Activated CD8-positive, alpha-beta memory T cell treated with anti-CD3 and anti-CD28 coated beads, Interleukin-2, amount 50 U/mL, for 1 hour (primary cell): ENCODE results near the gene BAIAP2.

ENCODE experiments used
- DNase-seq: peaks from one replicate; pipeline ENCODE4 v3.0.0-alpha.2; 2020; ENCODE audit errors: extremely low read depth

Gene BAIAP2

GRCh38 chr17:81126281-81127132 lies 91.6 kb downstream of the BAIAP2 start:
- no peak for DNase-seq

DNA sequence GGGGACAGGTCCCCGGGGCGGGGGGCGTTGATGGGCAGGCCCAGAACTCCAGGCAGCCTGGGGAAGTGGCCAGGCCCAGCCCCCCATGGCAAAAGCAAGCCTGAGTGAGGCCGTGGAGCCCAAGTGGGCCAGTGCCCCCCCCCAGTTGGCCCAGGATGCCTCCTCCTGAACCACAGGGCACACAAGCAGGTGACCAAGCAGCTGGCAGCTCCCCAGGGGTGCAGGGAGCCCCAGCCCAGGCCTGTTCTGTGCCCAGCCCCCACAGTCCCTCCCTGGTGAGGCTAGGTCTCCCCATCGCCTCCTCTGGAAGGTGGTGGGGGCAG lies 92.1 kb downstream of the BAIAP2 start:
- DNase-seq = no peak

- DNase-seq = no peak
These were observed 92.7 kb downstream of the BAIAP2 start for GRCh38 chr17:81127526-81128177.

GRCh38 chr17:81128338-81128737 lies 93.4 kb downstream of the BAIAP2 start:
- no peak for DNase-seq

- no peak for DNase-seq
These were observed 93.8 kb downstream of the BAIAP2 start for GRCh38 chr17:81128774-81129173.

- no peak for DNase-seq
These were observed 94.3 kb downstream of the BAIAP2 start for GRCh38 chr17:81129289-81129688.

DNA sequence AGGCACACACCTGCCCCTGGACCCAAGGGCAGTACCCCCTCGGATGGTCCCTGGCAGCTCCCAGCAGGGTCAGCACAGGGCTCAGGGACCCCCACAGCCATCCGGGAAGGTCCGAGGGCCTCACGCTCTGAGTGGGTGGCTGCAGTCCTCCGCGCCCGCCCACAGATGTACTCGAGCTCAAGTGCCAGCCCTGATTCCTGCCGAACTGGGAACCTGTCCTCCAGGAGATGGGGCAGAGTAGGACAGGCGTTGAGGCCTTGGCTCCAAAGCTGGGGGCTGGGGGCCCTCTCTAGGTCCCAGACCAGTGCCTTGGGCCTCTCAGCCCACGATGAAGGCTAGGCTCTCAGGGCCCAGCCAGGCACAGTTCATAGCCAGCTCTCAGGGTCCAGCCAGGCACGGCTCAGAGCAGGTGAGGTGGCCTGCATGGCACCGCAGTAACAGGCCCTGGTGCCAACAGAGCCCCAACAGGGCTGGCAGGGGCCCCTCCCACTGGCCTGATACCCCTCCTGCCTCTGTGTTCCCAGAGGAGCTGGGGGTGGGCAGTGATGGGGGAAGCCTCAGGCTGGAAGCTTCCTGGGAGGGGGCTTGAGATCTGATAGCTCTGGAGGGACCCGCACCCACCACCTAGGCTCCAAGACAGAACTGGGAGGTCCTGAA lies 94.9 kb downstream of the BAIAP2 start:
- DNase-seq = no peak

GRCh38 chr17:81130385-81131361 lies 95.7 kb downstream of the BAIAP2 start:
- DNase-seq = no peak

DNA sequence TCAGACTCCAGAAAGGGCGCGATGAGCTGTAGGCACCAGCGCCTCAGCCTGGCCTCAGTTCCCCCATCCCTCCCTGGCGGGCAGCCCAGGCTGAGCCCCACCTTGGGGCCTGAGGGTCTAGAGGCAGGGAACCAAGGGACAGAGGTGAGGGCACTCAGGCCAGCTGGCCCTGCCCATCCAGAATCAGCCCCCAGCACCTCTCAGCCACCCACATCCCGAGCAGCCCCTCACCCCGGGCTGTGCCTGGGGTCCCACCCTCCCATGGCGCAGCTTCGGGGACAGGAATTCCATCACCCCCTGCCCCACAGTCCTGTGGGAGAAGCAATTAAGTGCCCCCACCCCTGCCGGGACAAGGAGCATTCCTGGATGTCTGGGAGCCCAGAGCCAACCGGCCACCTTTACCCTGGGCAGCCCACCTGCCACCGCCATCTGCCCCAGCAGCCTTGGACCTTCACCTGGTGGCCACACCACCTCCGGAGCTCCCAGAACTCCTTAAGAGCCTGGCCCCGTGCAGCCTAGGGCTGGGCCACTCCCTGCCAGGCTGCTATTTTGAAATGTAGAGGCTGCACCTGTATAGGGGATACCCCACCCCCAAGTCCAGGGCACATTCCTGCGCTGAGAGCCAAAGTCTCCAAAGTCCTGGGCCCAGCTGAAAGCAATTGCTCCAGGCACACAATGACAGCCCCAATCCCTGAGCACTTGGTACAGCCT lies 96.7 kb downstream of the BAIAP2 start:
- DNase-seq = no peak

DNA sequence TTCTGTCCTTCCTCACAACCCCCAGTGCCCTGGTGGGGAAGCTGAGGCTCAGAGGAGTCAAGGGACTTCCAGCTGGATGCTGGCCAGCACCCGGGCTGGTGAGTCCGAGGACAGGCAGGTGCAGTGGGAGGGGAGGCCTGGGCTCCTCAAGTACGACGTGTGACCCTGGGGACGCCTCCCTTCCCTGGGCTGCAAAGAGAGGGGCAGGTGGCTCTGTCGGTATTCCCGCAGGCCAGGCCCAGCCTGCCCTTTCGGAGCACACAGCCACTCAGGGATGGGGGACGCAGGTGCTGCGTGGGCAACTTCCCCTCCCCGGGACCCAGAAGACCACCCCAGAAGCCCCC lies 97.2 kb downstream of the BAIAP2 start:
- DNase-seq = no peak

DNA sequence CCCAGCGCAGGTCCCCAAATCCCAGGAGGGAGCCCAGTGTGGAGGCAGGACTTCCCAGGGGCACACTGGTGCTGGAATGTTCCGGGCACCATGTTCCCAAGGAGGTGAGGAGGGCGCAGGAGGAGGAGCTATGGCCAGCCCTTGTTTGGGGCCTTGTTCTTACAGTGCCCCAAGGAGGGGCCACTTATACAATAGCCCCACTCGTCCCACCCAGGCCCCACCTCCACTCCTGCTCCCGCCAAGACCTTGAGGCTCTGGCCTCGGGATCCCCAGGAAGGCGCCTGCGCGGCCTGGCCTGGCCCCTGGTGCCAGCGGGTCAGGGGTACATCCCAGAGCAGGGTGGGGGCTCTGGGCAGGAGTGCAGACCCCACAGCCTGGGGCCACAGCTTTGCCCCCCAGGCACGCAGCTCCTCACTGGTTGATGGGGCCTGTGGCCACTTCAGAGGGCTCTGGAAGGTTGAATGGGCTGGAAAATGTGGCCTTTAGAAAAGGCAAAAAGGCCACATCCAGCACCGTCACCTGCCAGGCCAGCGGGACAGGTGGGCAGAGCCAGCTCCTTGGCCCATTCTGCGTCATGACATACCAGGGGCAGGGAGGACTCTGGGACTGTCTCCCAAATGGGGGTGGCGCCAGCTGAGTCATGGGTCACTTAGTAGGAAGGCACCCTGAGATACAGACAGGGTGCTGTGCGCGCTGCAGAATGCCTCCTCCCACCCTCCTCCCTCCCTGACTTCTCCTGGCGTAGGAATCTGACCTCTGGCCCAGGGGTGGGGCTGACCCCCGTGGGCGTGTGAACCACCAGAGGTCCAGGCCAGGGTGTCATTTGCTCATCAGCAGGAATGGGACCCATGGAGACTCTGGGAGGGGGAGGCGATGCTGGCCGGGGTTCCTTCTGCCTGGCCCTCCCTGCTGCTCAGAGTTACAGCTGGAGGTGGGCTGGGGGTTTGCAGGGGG lies 98.1 kb downstream of the BAIAP2 start:
- no peak for DNase-seq

DNA sequence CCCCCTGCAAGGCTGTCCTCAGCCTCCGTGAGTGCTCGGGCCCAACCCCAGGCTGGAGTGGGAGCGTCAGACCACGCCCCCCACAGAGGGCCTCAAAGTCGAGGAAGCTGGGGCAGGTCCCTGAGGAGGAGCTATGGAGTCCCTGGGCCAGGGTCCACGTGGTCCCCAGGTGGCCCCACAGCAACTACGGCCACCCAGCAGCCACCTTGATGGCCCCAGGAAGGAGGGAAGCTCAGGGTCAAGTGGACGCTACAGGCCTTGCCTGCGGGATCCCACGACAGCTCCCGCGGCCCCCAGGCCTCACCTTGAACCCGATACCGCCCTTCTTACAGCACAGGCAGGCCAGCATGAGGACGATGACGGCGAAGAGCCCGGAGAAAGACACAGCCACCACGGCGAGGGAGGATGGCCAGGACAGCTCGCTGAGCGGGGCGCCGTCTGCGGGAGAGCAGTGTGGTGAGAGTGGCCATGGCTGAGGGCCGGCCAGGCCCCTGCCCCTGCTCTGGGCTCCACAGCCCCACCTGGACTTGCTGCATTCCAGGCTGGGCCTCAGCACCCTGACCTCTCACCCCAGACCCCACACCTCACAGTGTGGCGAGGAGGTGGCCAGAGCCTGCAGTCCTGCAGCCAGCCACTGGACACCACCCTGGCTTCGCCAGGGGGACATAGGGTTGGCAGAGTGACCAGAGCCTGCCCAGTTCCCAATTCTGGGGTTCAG lies 99.3 kb downstream of the BAIAP2 start:
- no peak for DNase-seq

- DNase-seq = no peak
These were observed 100.7 kb downstream of the BAIAP2 start for GRCh38 chr17:81135505-81136278.

DNA sequence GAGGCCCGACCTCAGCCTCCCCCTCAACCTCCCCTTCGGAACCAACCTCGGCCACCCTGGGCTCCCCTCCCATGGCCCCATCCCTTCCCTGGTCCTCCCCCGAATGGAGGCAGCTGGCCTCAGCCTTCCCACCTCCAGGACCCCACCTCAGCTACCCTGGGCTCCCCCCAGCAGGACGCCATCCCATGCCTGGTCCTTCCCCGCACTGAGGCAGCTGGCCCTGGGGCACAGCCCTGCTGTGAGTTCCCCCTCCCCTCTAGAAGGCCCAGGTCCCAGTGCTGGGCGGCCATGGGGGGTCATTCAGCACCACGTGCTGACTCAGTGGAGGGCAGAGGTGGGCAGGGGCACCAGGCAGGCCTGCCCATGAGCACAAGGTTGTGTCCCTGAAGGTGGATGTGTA lies 101.4 kb downstream of the BAIAP2 start:
- DNase-seq = no peak

DNA sequence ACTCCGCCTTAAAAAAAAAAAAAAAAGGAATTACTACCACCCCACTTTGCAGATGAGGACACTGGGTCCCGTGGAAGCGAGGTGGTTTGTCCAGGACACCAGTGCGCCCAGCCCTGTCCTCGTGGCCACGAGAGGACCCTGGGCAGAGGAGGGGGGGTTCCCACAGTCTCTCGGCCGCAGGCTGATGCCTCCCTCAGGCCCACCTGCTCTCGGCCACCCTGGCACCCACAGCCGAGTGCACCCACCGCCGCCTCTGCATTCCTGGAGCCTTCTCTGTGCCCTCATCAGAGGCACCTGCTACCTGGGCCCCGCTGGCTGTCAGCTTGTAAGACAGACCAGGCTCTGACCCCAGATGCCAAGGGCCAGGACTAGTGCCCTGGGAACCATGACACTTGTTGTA lies 102.3 kb downstream of the BAIAP2 start:
- DNase-seq = no peak

- DNase-seq = no peak
These were observed 103.1 kb downstream of the BAIAP2 start for GRCh38 chr17:81138083-81138482.

- DNase-seq = no peak
These were observed 103.5 kb downstream of the BAIAP2 start for GRCh38 chr17:81138500-81138899.

GRCh38 chr17:81139428-81139827 lies 104.5 kb downstream of the BAIAP2 start:
- no peak for DNase-seq

GRCh38 chr17:81140018-81140417 lies 105.1 kb downstream of the BAIAP2 start:
- DNase-seq = no peak
